Right lobe of liver (tissue), 4 donors: ENCODE data around the gene PLCB4.

ENCODE experiments used
- POLR2A ChIP-seq: fragments of 450-650 bp; IDR thresholded peaks from one replicate; pipeline ENCODE4 v1.6.1; 2017; ENCODE audit warnings: antibody characterized with exemption, mild to moderate bottlenecking
- TF ChIP-seq, protein P1 (sequence below), 4 donors: fragments of 200-600 bp in 3 of 4; fragments of 450-650 bp in 1 of 4; IDR thresholded peaks; one replicate each; pipeline versions ENCODE4 v1.5.1 to v1.8.0; 2016 to 2022; ENCODE audit warnings: antibody characterized with exemption in 4 of 4, mild to moderate bottlenecking in 2 of 4
- donor health status: DM: no; HTN: no; CAD: no.
- donor health status: DM: no; HTN: no; CAD: no.
- donor health status: DM: no; HTN: yes; CAD: no.

DNA sequence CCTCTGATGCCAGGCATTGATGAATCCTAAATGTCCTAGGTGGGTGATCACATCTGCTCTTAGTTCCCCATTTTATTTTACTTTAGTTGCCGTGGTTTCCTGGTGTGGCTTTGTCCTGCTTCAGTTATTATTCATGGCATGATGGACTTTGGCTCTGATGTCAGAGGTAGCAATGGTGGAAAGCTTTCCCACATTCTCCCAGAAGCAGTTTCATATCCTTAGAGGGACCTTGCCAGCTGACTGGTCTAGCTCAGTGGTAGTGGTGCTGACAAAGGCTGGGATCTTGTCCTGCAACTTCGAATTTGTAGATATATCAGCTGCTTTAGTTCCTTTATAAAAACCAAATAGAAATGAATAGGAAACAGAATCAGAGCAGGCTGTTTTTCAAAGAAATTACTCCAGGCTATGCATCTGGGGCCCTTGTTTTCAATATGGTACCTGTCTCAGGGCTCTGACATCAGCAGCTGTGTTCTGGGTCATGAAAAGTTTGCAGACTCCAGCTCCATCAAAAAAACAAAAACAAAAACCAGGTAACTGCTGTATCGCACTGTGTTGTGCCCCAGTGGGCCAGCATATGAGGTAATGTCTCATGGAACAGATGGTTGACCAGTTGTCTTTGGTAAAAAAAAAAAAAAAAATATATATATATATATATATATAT, 133.7 kb downstream of the PLCB4 start:
- TF ChIP-seq POLR2A, result no peak
- TF ChIP-seq, protein P1, sequence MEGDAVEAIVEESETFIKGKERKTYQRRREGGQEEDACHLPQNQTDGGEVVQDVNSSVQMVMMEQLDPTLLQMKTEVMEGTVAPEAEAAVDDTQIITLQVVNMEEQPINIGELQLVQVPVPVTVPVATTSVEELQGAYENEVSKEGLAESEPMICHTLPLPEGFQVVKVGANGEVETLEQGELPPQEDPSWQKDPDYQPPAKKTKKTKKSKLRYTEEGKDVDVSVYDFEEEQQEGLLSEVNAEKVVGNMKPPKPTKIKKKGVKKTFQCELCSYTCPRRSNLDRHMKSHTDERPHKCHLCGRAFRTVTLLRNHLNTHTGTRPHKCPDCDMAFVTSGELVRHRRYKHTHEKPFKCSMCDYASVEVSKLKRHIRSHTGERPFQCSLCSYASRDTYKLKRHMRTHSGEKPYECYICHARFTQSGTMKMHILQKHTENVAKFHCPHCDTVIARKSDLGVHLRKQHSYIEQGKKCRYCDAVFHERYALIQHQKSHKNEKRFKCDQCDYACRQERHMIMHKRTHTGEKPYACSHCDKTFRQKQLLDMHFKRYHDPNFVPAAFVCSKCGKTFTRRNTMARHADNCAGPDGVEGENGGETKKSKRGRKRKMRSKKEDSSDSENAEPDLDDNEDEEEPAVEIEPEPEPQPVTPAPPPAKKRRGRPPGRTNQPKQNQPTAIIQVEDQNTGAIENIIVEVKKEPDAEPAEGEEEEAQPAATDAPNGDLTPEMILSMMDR (IDR thresholded peaks at IDR 0.05), result no peak
